Measurements from ENCODE around the gene PRDM13.

- TF ChIP-seq POLR2A (IDR thresholded peaks at IDR 0.05; ENCODE audit: control extremely low read depth in 1 of 2, low read depth in 2 of 2, low read length in 2 of 2): no peak
- TF ChIP-seq JUND (IDR thresholded peaks at IDR 0.05; ENCODE audit: low read length): no peak
- TF ChIP-seq CTBP2 (IDR thresholded peaks at IDR 0.05; ENCODE audit: borderline replicate concordance, insufficient read depth, insufficient read length, low read length): no peak
- no peak for TF ChIP-seq JUN (IDR thresholded peaks at IDR 0.05; ENCODE audit: low read depth, low read length)
- TF ChIP-seq EP300 (IDR thresholded peaks at IDR 0.05; ENCODE audit: borderline replicate concordance in 1 of 2, low read depth in 2 of 2, low read length in 2 of 2): no peak
- no peak for TF ChIP-seq POLR2AphosphoS5 (IDR thresholded peaks at IDR 0.05; ENCODE audit: low read depth, low read length)
- no peak for TF ChIP-seq CTCF (IDR thresholded peaks at IDR 0.05; ENCODE audit: control extremely low read depth in 1 of 3, insufficient read depth in 1 of 3, low read depth in 1 of 3, low read length in 3 of 3)
- TF ChIP-seq MAFK (IDR thresholded peaks at IDR 0.05; ENCODE audit: low read depth, low read length): no peak
- TF ChIP-seq EGR1 (IDR thresholded peaks at IDR 0.05; ENCODE audit: borderline replicate concordance, low read depth, low read length): no peak
These were observed 12.8 kb downstream of the PRDM13 start for GRCh38 chr6:99619409-99619762.
